GM12878 (cell line): Measurements from ENCODE around the gene LDB2. TPM values are rescaled to one million over a fixed set of nuclear protein-coding genes. Genes with fewer than 3 reads are reported as not detected.

Experiments used
- ATAC-seq: fragments of 200-7000 bp; cut with Tn5 transposase; 3 replicates; pipeline ENCODE4 v1.9.1; 2020; ENCODE audit warnings: mild to moderate bottlenecking, moderate library complexity
- Bru-seq: library from RNA; stranded (reverse); fragments of 400-500 nt; gene quantifications from one replicate; lab custom pipeline; 2021; lab: Mats Ljungman, UMichigan
- BruChase-seq, 2 experiments: library from RNA; stranded (reverse); fragments of 400-500 nt; gene quantifications; one replicate each; lab custom pipeline; 2021; lab: Mats Ljungman, UMichigan
- BruUV-seq: library from RNA; stranded (reverse); fragments of 400-500 nt; replicated peaks from 2 replicates; lab custom pipeline; 2021; lab: Mats Ljungman, UMichigan
- CTCF ChIA-PET: fragments of 300-600 bp; sonication (Branson Sonifier 250); formaldehyde crosslinking; extraction: SDS; loops from one replicate; lab custom pipeline; 2021; ENCODE audit warnings: inconsistent platforms; lab: Yijun Ruan, JAX
- POLR2A ChIA-PET: fragments of 350-600 bp; formaldehyde crosslinking; extraction: SDS; loops from one replicate; lab custom pipeline; 2021; ENCODE audit warnings: inconsistent platforms; lab: Charles Lee
- RAD21 ChIA-PET: fragments of 300-600 bp; sonication (Branson Sonifier 250); formaldehyde crosslinking; loops from one replicate; lab custom pipeline; 2023; ENCODE audit warnings: antibody characterized with exemption; ENCODE audit not compliant: unreplicated experiment; lab: Charles Lee
- SMC1A ChIA-PET: fragments of 300-600 bp; sonication (Branson Sonifier 250); formaldehyde crosslinking; loops from one replicate; lab custom pipeline; 2023; ENCODE audit not compliant: unreplicated experiment, uncharacterized antibody; lab: Charles Lee
- DNase-seq: peaks from one replicate; pipeline ENCODE4 v3.0.0-alpha.2; 2011; ENCODE audit warnings: low read depth, low spot score
- FAIRE-seq: peaks from 3 replicates; lab custom pipeline; 2011; peaks lifted over from hg19 to GRCh38; lab: Jason Lieb, UNC
- H2AFZ ChIP-seq: 2 replicates; pipeline ENCODE4 v1.6.0; 2011; ENCODE audit warnings: low read depth, low read length, control low read depth; ENCODE audit not compliant: control insufficient read depth
- H3K27ac ChIP-seq: 2 replicates; pipeline ENCODE4 v1.5.1; 2011; ENCODE audit warnings: control low read depth; ENCODE audit not compliant: control insufficient read depth, insufficient read depth
- H3K27me3 ChIP-seq, 2 experiments: replicated peaks in 1 of 2; 2 replicates each; pipeline versions ENCODE4 v1.6.0 to v1.6.1; 2011; ENCODE audit warnings: low read length in 1 of 2; ENCODE audit not compliant: control insufficient read depth in 2 of 2, insufficient read depth in 2 of 2
- H3K36me3 ChIP-seq, 2 experiments: 2 replicates each; pipeline ENCODE4 v1.5.1; 2011; ENCODE audit warnings: low read length in 1 of 2; ENCODE audit not compliant: control insufficient read depth in 2 of 2, insufficient read depth in 2 of 2
- H3K4me1 ChIP-seq: 2 replicates; pipeline ENCODE4 v1.6.1; 2011; ENCODE audit warnings: mild to moderate bottlenecking, low read length, moderate library complexity, mixed read lengths; ENCODE audit not compliant: control insufficient read depth, insufficient read depth
- H3K4me2 ChIP-seq: 2 replicates; pipeline ENCODE4 v1.6.0; 2011; ENCODE audit warnings: control low read depth; ENCODE audit not compliant: control insufficient read depth, insufficient read depth
- H3K4me3 ChIP-seq: fragments of 200-600 bp; sonication (generic); 2 replicates; pipeline ENCODE4 v1.5.1; 2016
- H3K79me2 ChIP-seq: 2 replicates; pipeline ENCODE4 v1.6.0; 2011; ENCODE audit warnings: low read length; ENCODE audit not compliant: control insufficient read depth, insufficient read depth
- H3K9ac ChIP-seq: 2 replicates; pipeline ENCODE4 v1.8.0; 2011; ENCODE audit warnings: low read length, control low read depth, mixed read lengths; ENCODE audit not compliant: control insufficient read depth, insufficient read depth
- H3K9me3 ChIP-seq: replicated peaks from 3 replicates; pipeline ENCODE4 v1.5.1; 2011; ENCODE audit warnings: mild to moderate bottlenecking, low read length; ENCODE audit not compliant: control insufficient read depth, insufficient read depth
- H4K20me1 ChIP-seq: 2 replicates; pipeline ENCODE4 v1.6.0; 2011; ENCODE audit not compliant: control insufficient read depth, insufficient read depth
- BCL11A ChIP-seq: IDR thresholded peaks from 2 replicates; pipeline ENCODE4 v1.6.1; 2011; ENCODE audit warnings: low read depth, low read length
- CBX3 ChIP-seq: fragments of 200-600 bp; sonication (generic); IDR thresholded peaks from 2 replicates; pipeline ENCODE4 v1.6.1; 2016; ENCODE audit warnings: low read depth, borderline replicate concordance
- MXI1 ChIP-seq: fragments of 150-350 bp; IDR thresholded peaks from 2 replicates; pipeline ENCODE4 v1.6.1; 2011; ENCODE audit warnings: low read depth, mild to moderate bottlenecking, inconsistent platforms, low read length, improper control_type of control experiment
- MYB ChIP-seq: fragments of 150-350 bp; IDR thresholded peaks from 2 replicates; pipeline ENCODE4 v1.6.1; 2014; ENCODE audit warnings: mild to moderate bottlenecking, low read depth, low read length, borderline replicate concordance
- POU2F2 ChIP-seq: IDR thresholded peaks from 3 replicates; pipeline ENCODE4 v1.6.1; 2011; ENCODE audit warnings: low read depth, mild to moderate bottlenecking, low read length, borderline replicate concordance
- RELA ChIP-seq: fragments of 450-650 bp; IDR thresholded peaks from 2 replicates; pipeline ENCODE4 v1.8.0; 2014; ENCODE audit warnings: borderline replicate concordance; ENCODE audit not compliant: partially characterized antibody
- TBL1XR1 ChIP-seq: IDR thresholded peaks from 2 replicates; pipeline ENCODE4 v1.6.1; 2012; ENCODE audit warnings: low read depth, low read length, improper control_type of control experiment
- TCF3 ChIP-seq: IDR thresholded peaks from 2 replicates; pipeline ENCODE4 v1.6.1; 2012; ENCODE audit warnings: low read depth, mild to moderate bottlenecking, low read length, borderline replicate concordance; ENCODE audit not compliant: insufficient read depth
- WGBS: methylation state at CpG from one replicate; pipeline ENCODE4 v1.1.6; 2016; ENCODE audit warnings: low lambda C conversion rate; ENCODE audit not compliant: insufficient replicate concordance, insufficient coverage; ENCODE audit errors: missing lambda C conversion rate; 5-methylcytosine and 5-hydroxymethylcytosine counted together
- in situ Hi-C: fragments of 300-500 bp; cut with MboI; formaldehyde crosslinking; loops from 9 replicates; pipeline ENCODE4 v1.14.3; 2018; ENCODE audit warnings: mixed read lengths
- intact Hi-C: fragments of 100-400 bp; cut with micrococcal nuclease; formaldehyde crosslinking; loops from one replicate; pipeline ENCODE4 v1.14.2; 2022; ENCODE audit not compliant: unreplicated experiment
- long read RNA-seq, 2 experiments: library from polyadenylated mRNA; unstranded; transcript quantifications; one replicate each; pipeline ENCODE4 v2.0.0, GENCODE V29; 2019 to 2020
- polyA minus RNA-seq, 3 experiments: library from RNA; depleted of rRNA, polyadenylated mRNA; stranded (reverse); fragments of >200 nt; gene quantifications; 2 replicates each; pipeline ENCODE4 v1.2.3, GENCODE V29; 2011
- polyA plus RNA-seq, 11 experiments: library from polyadenylated mRNA; depleted of rRNA in 4 of 11; unstranded in 6 of 11; stranded (reverse) in 5 of 11; fragments of >200 nt; fragmentation: Nextera tagmentation in 4 of 11; fragmentation: Illumina TruSeq in 1 of 11; extraction: Ambion mirVana in 4 of 11; extraction: Trizol in 1 of 11; gene quantifications; 1 replicate in 1 of 11; 2 replicates in 10 of 11; pipeline versions ENCODE4 v1.2.1 to v1.2.3, GENCODE V29; 2011 to 2016; ENCODE audit warnings: inconsistent platforms in 2 of 11, missing spikeins in 2 of 11, low read depth in 1 of 11
- total RNA-seq, 4 experiments: library from RNA; depleted of rRNA in 3 of 4; stranded (reverse); fragments of >200 nt in 3 of 4; fragmentation: Illumina TruSeq in 1 of 4; extraction: Trizol in 1 of 4; gene quantifications; 2 replicates each; pipeline versions ENCODE4 v1.2.1 to v1.2.3, GENCODE V29; 2013 to 2021
- TF ChIP-seq, protein P1 (sequence below): fragments of 450-650 bp; formaldehyde crosslinking; IDR thresholded peaks from 2 replicates; pipeline ENCODE4 v1.4.0; 2022; ENCODE audit warnings: mild to moderate bottlenecking, moderate library complexity
- TF ChIP-seq, protein P2 (sequence below): fragments of 450-650 bp; IDR thresholded peaks from 2 replicates; pipeline ENCODE4 v1.6.1; 2018; ENCODE audit warnings: mild to moderate bottlenecking, low read depth, moderate library complexity; ENCODE audit not compliant: partially characterized antibody
- TF ChIP-seq, protein P3 (sequence below), 3 experiments: IDR thresholded peaks in 2 of 3; conservative IDR thresholded peaks in 1 of 3; 2 replicates each; pipeline ENCODE4 v1.5.1; 2011; ENCODE audit warnings: low read depth in 3 of 3, low read length in 3 of 3, mild to moderate bottlenecking in 3 of 3, control low read depth in 2 of 3, moderate library complexity in 2 of 3, inconsistent platforms in 1 of 3, mixed read lengths in 1 of 3; ENCODE audit not compliant: control insufficient read depth in 2 of 3, insufficient read depth in 1 of 3; ENCODE audit errors: extremely low read depth in 1 of 3

Gene LDB2
- total RNA-seq (2013; cell fraction: nucleolus; rRNA removed): not detected in 2 replicates
- not detected in 2 replicates for total RNA-seq (2014; rRNA removed)
- not detected in 2 replicates for total RNA-seq (2014; rRNA removed; fragmentation: Illumina TruSeq; extraction: Trizol)
- total RNA-seq (2021): 0.15 TPM in 1 of 2 replicates, not detected in the other
- not detected for polyA plus RNA-seq (2011; ENCODE audit: low read depth)
- not detected in 2 replicates for polyA plus RNA-seq (2011; rRNA removed)
- not detected in 2 replicates for polyA plus RNA-seq (2011; cell fraction: cytosol; rRNA removed)
- not detected in 2 replicates for polyA plus RNA-seq (2011; cell fraction: nucleus; rRNA removed)
- not detected in 2 replicates for polyA plus RNA-seq (2012)
- polyA plus RNA-seq (2014; fragmentation: Illumina TruSeq; extraction: Trizol): not detected in 2 replicates
- polyA plus RNA-seq (2014; fragmentation: Nextera tagmentation; extraction: Ambion mirVana): not detected
- polyA plus RNA-seq (2014; rRNA removed): not detected in 2 replicates
- not detected for polyA plus RNA-seq (2016; fragmentation: Nextera tagmentation; extraction: Ambion mirVana)
- polyA minus RNA-seq (2011; rRNA and poly(A)+ RNA removed): not detected in 2 replicates
- not detected in 2 replicates for polyA minus RNA-seq (2011; cell fraction: cytosol; rRNA and poly(A)+ RNA removed)
- not detected in 2 replicates for polyA minus RNA-seq (2011; cell fraction: nucleus; rRNA and poly(A)+ RNA removed)
- Bru-seq, nascent RNA: percentile 11 among the genes with signal in this experiment
- percentile 8 among the genes with signal in this experiment for BruChase-seq, experiment 1, labeled RNA remaining after a 6-hour chase
- percentile 5 among the genes with signal in this experiment for BruChase-seq, experiment 2, labeled RNA remaining after a 2-hour chase
- long read RNA-seq, experiment 1: 0 reads
- long read RNA-seq, experiment 2: 0 reads

DNA sequence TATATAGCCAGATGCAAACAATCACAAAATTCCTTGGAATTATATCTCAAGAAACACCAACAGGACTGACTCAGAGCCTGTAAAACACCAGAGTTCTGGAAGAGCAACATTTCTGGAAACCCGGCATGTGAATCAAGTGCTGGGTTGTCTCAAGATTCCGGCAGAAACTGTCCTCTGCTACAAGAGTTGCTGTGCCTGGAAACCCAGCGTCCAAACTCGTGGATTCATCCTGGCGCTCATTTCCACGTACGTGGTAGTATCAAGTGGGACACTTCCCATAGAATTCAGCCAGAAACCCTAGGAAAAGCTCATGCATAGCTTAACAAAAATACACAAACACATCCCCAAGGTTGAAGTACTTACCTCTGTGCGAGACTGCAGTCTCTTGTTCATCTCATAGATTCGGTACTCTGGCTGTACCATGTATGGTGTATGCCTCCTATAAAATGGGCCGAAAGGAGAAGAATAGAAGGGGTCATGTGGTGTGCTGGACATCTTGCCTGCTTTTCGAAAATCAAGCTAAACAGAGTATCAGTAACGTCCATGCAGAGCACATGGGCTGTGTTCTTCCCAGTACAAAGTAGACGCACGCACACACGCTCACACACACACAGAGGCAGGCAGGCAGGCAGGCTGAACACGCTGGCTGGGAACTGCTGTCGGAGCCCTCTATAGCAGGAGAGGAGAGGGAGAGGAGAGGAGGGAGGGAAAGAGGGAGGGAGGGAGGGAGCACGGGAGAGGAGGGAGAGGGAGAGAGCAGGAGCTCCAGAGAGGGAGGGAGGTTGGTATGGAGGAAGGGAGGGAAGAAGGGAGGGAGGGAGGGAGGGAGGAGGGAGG lies at the start of gene LDB2:
TSS of gene LDB2 (minus strand) at position 655 of the 837 bp plus-strand sequence.
- Histone ChIP-seq H3K27me3 (no peaks in the 10 kb centered on the region), H3K4me3 (no peak within 1 kb of the TSS), H4K20me1 (no peaks in the 10 kb centered on the region), H2AFZ (no peak within 1 kb of the TSS), H3K4me1 (no peaks in the 10 kb centered on the region), H3K79me2 (no peaks in the 10 kb centered on the region), H3K27ac (no peak within 1 kb of the TSS), H3K36me3 (no peaks in the 10 kb centered on the region), H3K9ac (no peak within 1 kb of the TSS), H3K9me3 (no peaks in the 10 kb centered on the region), H3K4me2 (no peak within 1 kb of the TSS)
- in situ Hi-C loops (loop anchor here (10.0 kb wide), 1 partner anchor 63 kb away; no protein-coding TSS in a partner anchor), intact Hi-C loops (no loop called here)
- ChIA-PET POLR2A (no interaction called here), CTCF (no interaction called here), RAD21 (no interaction called here), SMC1A (no interaction called here)
- 10% methylated on average over 17 of the region's 18 CpGs for WGBS
- no peak for FAIRE-seq
- BruUV-seq: no TSS peak
- ATAC-seq: no peak
- DNase-seq: no peak
- TF ChIP-seq TCF3 (no peak), TBL1XR1 (no peak), CBX3 (no peak), MXI1 (no peak), POU2F2 (no peak), RELA (no peak), BCL11A (no peak), MYB (no peak)
- TF ChIP-seq, protein P1, sequence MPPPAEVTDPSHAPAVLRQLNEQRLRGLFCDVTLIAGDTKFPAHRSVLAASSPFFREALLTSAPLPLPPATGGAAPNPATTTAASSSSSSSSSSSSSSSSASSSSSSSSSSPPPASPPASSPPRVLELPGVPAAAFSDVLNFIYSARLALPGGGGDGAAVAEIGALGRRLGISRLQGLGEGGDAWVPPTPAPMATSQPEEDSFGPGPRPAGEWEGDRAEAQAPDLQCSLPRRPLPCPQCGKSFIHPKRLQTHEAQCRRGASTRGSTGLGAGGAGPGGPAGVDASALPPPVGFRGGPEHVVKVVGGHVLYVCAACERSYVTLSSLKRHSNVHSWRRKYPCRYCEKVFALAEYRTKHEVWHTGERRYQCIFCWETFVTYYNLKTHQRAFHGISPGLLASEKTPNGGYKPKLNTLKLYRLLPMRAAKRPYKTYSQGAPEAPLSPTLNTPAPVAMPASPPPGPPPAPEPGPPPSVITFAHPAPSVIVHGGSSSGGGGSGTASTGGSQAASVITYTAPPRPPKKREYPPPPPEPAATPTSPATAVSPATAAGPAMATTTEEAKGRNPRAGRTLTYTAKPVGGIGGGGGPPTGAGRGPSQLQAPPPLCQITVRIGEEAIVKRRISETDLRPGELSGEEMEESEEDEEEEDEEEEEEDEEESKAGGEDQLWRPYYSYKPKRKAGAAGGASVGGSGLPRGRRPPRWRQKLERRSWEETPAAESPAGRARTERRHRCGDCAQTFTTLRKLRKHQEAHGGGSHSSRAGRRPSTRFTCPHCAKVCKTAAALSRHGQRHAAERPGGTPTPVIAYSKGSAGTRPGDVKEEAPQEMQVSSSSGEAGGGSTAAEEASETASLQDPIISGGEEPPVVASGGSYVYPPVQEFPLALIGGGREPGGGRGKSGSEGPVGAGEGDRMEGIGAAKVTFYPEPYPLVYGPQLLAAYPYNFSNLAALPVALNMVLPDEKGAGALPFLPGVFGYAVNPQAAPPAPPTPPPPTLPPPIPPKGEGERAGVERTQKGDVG: no peak
- TF ChIP-seq, protein P2, sequence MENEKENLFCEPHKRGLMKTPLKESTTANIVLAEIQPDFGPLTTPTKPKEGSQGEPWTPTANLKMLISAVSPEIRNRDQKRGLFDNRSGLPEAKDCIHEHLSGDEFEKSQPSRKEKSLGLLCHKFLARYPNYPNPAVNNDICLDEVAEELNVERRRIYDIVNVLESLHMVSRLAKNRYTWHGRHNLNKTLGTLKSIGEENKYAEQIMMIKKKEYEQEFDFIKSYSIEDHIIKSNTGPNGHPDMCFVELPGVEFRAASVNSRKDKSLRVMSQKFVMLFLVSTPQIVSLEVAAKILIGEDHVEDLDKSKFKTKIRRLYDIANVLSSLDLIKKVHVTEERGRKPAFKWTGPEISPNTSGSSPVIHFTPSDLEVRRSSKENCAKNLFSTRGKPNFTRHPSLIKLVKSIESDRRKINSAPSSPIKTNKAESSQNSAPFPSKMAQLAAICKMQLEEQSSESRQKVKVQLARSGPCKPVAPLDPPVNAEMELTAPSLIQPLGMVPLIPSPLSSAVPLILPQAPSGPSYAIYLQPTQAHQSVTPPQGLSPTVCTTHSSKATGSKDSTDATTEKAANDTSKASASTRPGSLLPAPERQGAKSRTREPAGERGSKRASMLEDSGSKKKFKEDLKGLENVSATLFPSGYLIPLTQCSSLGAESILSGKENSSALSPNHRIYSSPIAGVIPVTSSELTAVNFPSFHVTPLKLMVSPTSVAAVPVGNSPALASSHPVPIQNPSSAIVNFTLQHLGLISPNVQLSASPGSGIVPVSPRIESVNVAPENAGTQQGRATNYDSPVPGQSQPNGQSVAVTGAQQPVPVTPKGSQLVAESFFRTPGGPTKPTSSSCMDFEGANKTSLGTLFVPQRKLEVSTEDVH: no peak
- TF ChIP-seq, protein P3, sequence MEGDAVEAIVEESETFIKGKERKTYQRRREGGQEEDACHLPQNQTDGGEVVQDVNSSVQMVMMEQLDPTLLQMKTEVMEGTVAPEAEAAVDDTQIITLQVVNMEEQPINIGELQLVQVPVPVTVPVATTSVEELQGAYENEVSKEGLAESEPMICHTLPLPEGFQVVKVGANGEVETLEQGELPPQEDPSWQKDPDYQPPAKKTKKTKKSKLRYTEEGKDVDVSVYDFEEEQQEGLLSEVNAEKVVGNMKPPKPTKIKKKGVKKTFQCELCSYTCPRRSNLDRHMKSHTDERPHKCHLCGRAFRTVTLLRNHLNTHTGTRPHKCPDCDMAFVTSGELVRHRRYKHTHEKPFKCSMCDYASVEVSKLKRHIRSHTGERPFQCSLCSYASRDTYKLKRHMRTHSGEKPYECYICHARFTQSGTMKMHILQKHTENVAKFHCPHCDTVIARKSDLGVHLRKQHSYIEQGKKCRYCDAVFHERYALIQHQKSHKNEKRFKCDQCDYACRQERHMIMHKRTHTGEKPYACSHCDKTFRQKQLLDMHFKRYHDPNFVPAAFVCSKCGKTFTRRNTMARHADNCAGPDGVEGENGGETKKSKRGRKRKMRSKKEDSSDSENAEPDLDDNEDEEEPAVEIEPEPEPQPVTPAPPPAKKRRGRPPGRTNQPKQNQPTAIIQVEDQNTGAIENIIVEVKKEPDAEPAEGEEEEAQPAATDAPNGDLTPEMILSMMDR (IDR thresholded peaks at IDR 0.05 in 2 of 3, conservative IDR thresholded peaks at IDR 0.05 in 1 of 3; ENCODE audit: control insufficient read depth in 2 of 3, extremely low read depth in 1 of 3, insufficient read depth in 1 of 3, low read depth in 3 of 3, low read length in 3 of 3): no peak
